ENCODE measurements around the gene RNF20. TPM values are rescaled to one million over a fixed set of nuclear protein-coding genes. Genes with fewer than 3 reads are reported as not detected.

The RNF20 gene
- total RNA-seq, 4 donors from 2014 or later: 26.6 to 34.4 (median 29.7) TPM

DNA sequence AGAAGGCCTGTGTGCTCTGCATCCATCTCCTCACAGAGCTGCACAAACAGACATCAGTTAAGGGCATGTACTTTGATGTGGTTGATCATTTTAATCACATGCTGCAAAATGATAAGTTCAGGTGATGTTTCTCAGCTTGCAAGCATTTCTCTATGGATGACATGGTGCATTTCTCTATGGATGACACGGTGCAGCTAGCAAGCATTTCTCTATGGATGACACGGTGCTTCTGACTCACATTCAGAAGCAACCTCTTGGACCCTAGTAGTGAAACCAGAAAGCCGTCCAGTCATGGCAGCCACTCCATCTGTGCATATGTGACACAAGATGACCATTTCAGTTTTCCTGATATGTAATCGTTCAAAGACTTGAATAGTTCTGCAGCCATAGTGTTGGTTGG lies 24.1 kb upstream of the RNF20 start:
- TF ChIP-seq POLR2A (IDR thresholded peaks at IDR 0.05): no peak
- TF ChIP-seq, protein P1, sequence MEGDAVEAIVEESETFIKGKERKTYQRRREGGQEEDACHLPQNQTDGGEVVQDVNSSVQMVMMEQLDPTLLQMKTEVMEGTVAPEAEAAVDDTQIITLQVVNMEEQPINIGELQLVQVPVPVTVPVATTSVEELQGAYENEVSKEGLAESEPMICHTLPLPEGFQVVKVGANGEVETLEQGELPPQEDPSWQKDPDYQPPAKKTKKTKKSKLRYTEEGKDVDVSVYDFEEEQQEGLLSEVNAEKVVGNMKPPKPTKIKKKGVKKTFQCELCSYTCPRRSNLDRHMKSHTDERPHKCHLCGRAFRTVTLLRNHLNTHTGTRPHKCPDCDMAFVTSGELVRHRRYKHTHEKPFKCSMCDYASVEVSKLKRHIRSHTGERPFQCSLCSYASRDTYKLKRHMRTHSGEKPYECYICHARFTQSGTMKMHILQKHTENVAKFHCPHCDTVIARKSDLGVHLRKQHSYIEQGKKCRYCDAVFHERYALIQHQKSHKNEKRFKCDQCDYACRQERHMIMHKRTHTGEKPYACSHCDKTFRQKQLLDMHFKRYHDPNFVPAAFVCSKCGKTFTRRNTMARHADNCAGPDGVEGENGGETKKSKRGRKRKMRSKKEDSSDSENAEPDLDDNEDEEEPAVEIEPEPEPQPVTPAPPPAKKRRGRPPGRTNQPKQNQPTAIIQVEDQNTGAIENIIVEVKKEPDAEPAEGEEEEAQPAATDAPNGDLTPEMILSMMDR (IDR thresholded peaks at IDR 0.05 in 4 of 5, conservative IDR thresholded peaks at IDR 0.05 in 1 of 5): no peak
- Histone ChIP-seq H3K4me3 (no peak overlapping the region), H3K36me3 (no peaks in the 10 kb centered on the region), H3K9me3 (no peaks in the 10 kb centered on the region), H3K27me3 (no peaks in the 10 kb centered on the region), H3K27ac (no peak overlapping the region), H3K4me1 (no peaks in the 10 kb centered on the region)
- DNase-seq (no peak), ATAC-seq (no peak)
- intact Hi-C loops (cut with DNase I; ENCODE audit: low total_unique reads): no loop called here
- in situ Hi-C loops (cut with MboI; ENCODE audit: low sequenced_read_pairs in 4 of 4): no loop called here

DNA sequence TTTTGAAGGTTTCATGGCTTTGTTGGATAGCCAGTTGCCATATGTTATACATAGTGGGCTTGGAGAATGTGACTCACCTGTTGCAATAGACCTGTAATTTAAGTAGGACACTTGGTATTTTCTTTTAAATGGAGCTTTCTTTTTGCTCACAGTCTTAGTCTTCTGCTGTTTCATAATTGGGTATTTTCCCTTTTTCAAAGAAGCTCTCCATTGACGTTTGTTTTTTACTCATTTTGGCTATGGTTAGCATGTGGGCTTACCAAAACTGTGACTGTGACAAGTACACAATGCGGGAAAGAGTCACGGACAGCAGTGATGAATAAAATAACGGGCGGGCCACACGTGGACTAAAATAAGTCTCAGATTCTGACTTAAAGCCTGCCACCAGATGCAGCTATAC lies 23.2 kb upstream of the RNF20 start:
- TF ChIP-seq POLR2A (IDR thresholded peaks at IDR 0.05): no peak
- TF ChIP-seq, protein P1 (IDR thresholded peaks at IDR 0.05 in 4 of 5, conservative IDR thresholded peaks at IDR 0.05 in 1 of 5): no peak
- ATAC-seq: no peak
- H3K27ac ChIP-seq: no peak overlapping the region

DNA sequence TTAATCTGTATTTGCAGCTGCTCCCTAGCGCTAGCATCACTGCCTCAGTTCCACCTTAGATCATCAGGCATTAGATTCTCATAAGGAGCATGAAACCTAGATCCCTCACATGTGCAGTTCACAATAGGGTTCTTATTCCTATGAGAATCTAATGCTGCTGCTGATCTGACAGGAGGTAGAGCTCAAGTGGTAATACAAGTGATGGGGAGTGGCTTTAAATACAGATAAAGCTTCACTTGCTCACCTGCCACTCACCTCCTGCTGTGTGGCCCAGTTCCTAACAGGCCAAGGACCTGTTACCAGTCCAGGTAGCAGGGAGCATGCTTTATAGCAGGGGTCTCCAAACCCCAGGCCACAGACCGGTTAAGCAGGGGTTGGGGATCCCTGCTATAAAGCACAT lies 22.6 kb upstream of the RNF20 start:
- no peak for ATAC-seq
- intact Hi-C loops (cut with DNase I; ENCODE audit: low total_unique reads): loop anchor here (5.0 kb wide), 1 partner anchor 39 kb away; no protein-coding TSS in a partner anchor
- Histone ChIP-seq H3K9me3 (no peaks in the 10 kb centered on the region), H3K4me1 (no peaks in the 10 kb centered on the region), H3K36me3 (no peaks in the 10 kb centered on the region), H3K4me3 (no peak overlapping the region), H3K27me3 (no peaks in the 10 kb centered on the region), H3K27ac (no peak overlapping the region)
- TF ChIP-seq POLR2A (IDR thresholded peaks at IDR 0.05): no peak
- TF ChIP-seq, protein P1 (IDR thresholded peaks at IDR 0.05 in 4 of 5, conservative IDR thresholded peaks at IDR 0.05 in 1 of 5): no peak
- in situ Hi-C loops (cut with MboI; ENCODE audit: low sequenced_read_pairs in 4 of 4): loop anchor here in 1 of 4 donors (10.0 kb wide), 1 partner anchor 46 kb away; no protein-coding TSS in a partner anchor
- no peak for DNase-seq

More for the DNA sequence above, 23.2 kb upstream of the RNF20 start:
- Histone ChIP-seq H3K27me3 (no peaks in the 10 kb centered on the region), H3K4me3 (no peak overlapping the region), H3K36me3 (no peaks in the 10 kb centered on the region), H3K9me3 (no peaks in the 10 kb centered on the region), H3K4me1 (no peaks in the 10 kb centered on the region)
- no peak for DNase-seq
- intact Hi-C loops (cut with DNase I; ENCODE audit: low total_unique reads): loop anchor here (5.0 kb wide), 1 partner anchor 38 kb away; no protein-coding TSS in a partner anchor
- in situ Hi-C loops (cut with MboI; ENCODE audit: low sequenced_read_pairs in 4 of 4): loop anchor here in 1 of 4 donors (10.0 kb wide), 1 partner anchor 46 kb away; no protein-coding TSS in a partner anchor

DNA sequence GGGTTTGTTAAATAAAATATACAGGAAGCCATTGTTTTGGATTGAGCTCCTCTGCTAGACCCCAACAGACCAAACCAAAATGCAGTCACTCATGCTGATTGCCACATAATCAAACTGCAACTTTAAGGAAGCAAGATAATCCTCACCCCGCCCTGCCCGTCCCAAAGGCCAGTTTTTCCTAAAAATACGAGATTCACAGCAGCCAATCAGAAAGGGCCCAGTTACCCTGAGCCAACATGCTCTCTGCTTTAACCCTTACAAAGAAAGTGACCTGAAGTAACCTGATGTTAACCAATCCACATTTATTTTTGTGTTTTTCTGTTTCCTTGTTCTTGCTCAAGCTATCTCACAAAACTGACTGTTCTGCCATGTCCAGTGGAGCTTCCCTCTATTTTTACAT lies 21.5 kb upstream of the RNF20 start:
- ATAC-seq (no peak), DNase-seq (no peak)
- H3K9me3 ChIP-seq: no peaks in the 10 kb centered on the region
- in situ Hi-C loops (cut with MboI; ENCODE audit: low sequenced_read_pairs in 4 of 4) (loop anchor here in 1 of 4 donors (10.0 kb wide), 1 partner anchor 47 kb away; no protein-coding TSS in a partner anchor), intact Hi-C loops (cut with DNase I; ENCODE audit: low total_unique reads) (loop anchor here (5.0 kb wide), 1 partner anchor 40 kb away; no protein-coding TSS in a partner anchor)
- H3K27ac ChIP-seq: no peak overlapping the region
- TF ChIP-seq, protein P1 (IDR thresholded peaks at IDR 0.05 in 4 of 5, conservative IDR thresholded peaks at IDR 0.05 in 1 of 5): no peak
- no peak for TF ChIP-seq POLR2A (IDR thresholded peaks at IDR 0.05)
- no peaks in the 10 kb centered on the region for H3K4me1 ChIP-seq
- H3K4me3 ChIP-seq: no peak overlapping the region
- no peaks in the 10 kb centered on the region for H3K27me3 ChIP-seq
- no peaks in the 10 kb centered on the region for H3K36me3 ChIP-seq

All from gastrocnemius medialis (tissue), 4 donors.